GM18873 (cell line): ENCODE data around the gene SF3B6.
A peak's percentile ranks its signal among the peaks of the same experiment; 100 is the strongest.
"Not testable (repeated sequence)": the region's sequence is repeated elsewhere in the genome, so short reads cannot be mapped to it uniquely, and the experiment has no call there.

Source experiments
- ATAC-seq: cut with Tn5 transposase; IDR thresholded peaks from one replicate; pipeline ENCODE4 v1.9.1; 2021; ENCODE audit warnings: mild to moderate bottlenecking, moderate library complexity, moderate number of reproducible peaks; ENCODE audit not compliant: unreplicated experiment, low FRiP score

The SF3B6 gene

DNA sequence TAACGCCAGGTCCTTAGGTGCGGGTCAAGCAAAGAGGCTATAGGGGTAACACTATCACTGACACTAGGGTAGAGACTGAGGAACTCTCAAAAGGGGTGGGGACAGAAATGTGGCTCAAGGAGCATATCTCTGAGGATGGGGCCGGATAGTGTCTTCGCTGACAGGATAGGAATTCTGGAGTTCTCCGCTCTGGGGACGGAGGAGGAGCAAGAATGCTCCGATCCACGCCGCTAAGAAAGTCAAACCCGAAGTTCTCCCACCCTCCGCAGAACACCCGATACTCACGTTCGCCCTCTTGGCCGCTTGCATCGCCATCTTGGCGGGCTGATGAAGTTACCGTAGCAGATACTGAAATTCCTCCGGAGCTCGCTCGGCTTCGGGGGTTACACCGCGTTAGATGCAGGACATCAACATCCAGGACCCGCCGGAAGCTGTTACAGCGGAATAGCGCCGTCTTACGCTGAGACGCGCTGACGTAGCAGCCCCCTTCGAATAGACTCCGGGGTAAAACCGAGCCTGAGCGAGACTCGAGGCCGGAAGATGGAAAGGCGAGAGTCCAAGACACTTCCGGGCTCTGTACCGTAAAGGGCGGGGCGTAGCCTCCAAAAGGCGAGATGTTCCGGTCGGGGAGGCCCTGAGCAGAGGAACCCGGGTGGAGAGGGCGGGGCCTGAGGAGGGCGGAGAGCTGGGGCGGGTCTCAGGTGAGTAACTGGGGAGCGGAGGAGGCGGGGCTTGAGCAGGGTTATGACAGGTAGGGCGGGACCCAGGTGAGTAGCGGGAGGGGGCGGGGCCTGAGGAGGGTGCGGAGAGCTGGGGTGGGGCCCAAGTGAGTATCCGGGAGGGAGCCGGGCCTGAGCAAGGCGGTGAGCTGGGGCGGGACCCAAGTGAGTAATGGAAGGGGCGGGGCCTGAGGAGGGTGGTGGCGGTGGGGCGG, at the start of gene SF3B6:
SF3B6 (minus strand) TSS at position 412 of the 934 bp plus-strand sequence; CDS start at position 315, 97 bp downstream.
- peak; percentile 92 for ATAC-seq

GRCh38 chr2:24123922-24124580, 47.9 kb upstream of the SF3B6 start:
- no peak for ATAC-seq

DNA sequence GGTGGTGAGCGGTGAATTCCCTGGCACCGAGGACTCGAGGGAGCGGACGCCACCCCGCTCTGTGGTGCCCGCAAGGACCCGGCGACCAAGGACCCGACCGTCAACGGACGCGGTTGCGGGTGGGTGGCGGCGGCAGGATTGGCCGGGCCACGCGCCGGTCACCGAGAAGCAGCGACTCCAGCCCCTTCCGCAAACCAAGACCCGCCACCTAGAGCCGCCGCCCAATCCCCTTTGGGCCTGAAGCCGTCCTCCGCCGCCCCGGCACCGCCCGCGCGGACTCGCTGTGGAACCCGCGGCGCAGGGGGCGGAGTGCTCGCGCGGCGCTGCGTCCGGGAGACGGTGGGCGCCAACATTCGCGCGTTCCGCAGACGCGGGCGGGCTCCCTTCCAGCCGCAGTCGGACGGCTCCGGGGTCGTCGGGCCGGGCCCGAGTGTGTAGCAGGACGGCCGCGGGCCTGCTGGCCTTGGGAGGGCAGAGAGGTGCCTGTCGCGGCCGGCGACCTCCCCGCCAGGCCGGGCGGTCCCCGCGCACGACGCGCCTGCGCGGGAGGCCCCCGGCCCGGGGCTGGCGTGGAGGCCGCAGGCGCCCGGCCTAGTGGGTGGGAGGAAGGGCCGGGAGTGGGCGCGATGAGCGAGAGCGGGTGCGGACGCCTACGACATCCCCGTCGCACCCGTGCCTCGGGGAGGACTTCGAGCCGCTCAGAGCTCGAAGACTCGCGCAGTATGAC, 47.2 kb upstream of the SF3B6 start, which contains the start of the genes FAM228B and PFN4:
FAM228B (plus strand) TSS at position 275 of the 727 bp plus-strand sequence. CDS start 893 bp downstream, outside the sequence.
PFN4 (minus strand) TSS at position 140 of the 727 bp plus-strand sequence. CDS start 799 bp downstream, outside the sequence.
- ATAC-seq: peak; percentile 82

DNA sequence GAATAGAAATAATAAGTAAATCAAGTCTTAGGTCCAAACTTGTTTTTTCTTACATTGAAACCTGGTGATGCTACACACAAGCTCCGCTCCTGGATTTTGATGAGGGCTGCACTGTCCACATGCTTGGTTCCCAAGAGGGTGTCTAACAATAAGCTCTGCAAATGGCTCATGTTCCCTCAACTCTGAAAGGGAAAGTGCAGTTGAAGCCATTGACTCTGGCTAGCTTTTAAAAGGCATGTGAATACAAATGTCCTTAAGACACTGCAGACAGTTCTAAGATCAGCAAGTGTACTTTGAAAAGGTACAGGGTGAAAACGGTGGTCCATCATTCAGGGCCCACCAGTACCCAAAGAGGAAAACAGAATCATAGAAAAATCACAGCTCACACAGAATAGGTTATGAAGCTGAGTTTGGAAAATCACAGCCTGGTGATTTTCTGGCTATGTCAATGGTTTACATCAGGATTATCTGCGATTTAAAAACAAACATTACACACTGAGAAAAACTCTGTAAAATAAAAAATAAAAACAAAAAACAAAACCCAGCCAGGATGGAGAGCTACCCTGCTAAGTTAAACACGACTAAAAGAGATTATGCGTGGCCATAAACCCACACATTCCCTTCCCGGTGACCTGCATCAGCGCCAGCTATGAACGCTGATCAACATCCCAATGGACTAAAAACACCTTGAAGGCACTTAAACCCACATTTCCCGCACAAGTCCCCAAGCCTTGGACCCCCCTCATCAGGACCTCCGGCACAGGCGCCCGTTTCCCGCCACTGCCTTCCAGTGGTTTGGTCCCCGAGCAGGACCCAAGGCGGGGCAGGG, 46.5 kb upstream of the SF3B6 start:
- ATAC-seq: peak; percentile 15

DNA sequence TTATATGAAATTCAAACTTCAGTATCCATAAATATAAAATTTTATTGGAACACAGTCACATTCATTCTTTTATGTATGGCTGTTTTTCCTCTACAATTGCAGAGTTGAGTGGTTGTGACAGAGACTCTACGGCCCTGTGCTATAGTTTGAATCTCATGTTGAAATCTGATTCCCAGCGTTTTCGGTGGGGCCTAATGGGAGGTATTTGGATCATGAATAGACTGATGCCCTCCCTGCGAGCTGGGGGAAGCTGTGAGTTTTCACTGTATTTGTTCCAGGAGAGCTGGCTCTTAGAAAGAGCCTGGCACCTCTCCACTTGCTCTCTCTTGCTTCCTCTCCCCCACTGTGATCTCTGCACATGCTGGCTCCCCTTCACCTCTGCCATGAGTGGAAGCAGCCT, 45.3 kb upstream of the SF3B6 start:
- ATAC-seq: no peak

GRCh38 chr2:24121066-24121465, 44.9 kb upstream of the SF3B6 start:
- no peak for ATAC-seq

DNA sequence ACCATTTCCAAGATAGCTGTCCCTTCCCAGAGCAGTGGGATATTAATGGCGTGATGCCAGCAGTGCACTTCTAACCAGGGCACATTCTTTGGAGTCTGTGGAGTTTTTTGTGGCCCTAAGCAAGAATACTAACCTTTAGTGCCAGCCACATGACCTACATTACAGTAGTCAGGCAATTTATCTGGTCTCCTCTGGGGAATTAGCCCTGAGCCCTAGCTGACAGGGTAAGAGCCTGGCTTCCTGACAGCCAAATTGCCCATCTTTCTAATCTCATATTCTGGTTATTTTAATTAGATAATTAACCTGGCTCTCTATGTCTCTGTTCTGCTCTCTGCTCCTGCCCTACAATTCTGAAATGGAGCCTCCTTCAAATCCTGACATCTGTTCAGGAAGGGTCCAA, 41.8 kb upstream of the SF3B6 start:
- ATAC-seq: no peak

DNA sequence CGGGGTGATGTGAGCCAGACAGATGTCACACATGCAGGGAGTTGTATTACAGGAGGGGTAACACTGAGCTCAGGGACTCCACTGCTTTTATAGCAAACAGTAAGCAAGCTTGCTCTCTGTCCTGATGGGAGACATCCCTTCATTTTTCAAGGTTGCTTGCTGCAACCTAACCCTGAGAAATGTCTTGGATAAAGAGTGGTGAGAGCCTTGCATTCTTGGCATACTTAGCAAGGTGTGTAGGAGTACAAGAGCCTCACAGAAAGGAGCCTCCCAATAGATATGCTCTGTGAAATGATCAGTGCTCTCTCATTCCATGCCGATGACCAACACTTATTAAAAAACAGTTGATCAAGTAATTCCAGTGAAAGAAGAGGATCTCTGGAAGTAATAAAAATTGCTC, 38.9 kb upstream of the SF3B6 start:
- no peak for ATAC-seq

- no peak for ATAC-seq
These were observed 35.3 kb upstream of the SF3B6 start for GRCh38 chr2:24111407-24111901.

- ATAC-seq: no peak
These were observed 34.7 kb upstream of the SF3B6 start for GRCh38 chr2:24110660-24111303.

DNA sequence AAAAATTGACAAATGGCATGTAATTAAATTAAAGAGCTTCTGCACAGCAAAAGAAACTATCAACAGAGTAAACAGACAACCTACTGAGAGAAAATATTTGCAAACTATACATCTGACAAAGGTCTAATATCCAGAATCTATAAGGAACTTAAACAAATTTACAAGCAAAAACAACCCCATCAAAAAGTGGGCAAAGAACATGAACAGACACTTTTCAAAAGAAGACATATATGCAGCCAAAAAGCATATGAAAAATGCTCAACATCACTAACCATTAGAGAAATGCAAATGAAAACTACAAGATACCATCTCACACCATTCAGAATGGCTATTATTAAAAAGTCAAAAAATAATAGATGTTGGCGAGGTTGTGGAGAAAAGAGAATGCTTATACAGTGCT, 33.3 kb upstream of the SF3B6 start:
- ATAC-seq: not testable (repeated sequence)

GRCh38 chr2:24107336-24107735, 31.2 kb upstream of the SF3B6 start:
- ATAC-seq: no peak

GRCh38 chr2:24106786-24107185, 30.7 kb upstream of the SF3B6 start:
- no peak for ATAC-seq

DNA sequence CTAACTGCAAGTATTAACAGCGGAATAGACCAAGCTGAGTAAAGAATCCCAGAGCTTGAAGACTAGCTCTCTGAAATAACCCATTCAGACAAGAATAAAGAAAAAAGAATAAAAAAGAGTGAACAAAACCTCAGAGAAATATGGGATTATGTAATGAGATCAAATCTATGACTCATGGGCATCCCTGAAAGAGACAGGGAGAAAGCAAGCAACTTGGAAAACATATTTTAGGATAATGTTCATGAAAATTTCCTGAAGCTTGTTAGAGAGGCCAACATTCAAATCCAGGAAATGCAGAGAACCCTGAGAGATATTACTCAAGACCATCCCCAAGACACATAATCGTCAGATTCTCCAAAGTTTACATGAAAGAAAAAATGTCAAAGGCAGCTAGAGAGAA, 29.7 kb upstream of the SF3B6 start:
- no peak for ATAC-seq

DNA sequence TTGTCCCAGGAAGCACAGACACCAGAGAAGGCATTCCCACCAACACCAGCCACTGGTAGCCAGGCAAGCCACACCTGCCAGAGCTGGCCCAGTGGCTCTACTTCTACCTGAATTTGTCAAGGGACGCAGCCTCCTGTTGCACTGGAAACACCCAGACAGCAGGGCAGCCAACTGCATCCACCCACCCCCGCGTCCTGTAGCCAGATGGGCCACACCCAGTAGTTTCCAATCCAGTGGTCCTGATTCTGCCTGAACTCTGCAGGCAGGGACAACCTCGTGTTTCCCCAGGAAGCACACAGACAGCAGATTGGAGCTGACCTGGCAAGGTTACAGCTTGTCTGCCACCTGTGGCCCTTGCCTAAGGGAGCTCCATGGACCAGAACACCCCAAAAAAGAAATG, 28.8 kb upstream of the SF3B6 start:
- no peak for ATAC-seq

GRCh38 chr2:24104110-24104650, 28.1 kb upstream of the SF3B6 start:
- no peak for ATAC-seq

DNA sequence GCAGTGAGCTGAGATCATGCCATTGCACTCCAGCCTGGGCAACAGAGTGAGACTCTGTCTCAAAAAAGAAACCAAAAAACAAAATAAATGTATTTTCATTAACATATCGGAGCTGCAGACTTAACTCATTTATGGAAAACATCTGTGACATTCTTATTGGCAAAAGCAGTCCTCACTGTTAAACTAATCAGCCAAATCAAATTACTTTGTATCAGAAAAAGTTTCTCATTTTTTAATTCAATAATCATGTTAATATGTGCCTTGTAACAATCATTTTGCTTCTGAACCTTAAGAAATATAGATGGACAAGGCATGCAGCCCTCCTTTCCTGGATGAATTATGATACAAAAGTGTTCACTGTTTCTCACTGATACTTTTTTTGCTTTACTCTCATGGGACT, 26.6 kb upstream of the SF3B6 start:
- no peak for ATAC-seq

- no peak for ATAC-seq
These were observed 25.9 kb upstream of the SF3B6 start for GRCh38 chr2:24101992-24102391.

DNA sequence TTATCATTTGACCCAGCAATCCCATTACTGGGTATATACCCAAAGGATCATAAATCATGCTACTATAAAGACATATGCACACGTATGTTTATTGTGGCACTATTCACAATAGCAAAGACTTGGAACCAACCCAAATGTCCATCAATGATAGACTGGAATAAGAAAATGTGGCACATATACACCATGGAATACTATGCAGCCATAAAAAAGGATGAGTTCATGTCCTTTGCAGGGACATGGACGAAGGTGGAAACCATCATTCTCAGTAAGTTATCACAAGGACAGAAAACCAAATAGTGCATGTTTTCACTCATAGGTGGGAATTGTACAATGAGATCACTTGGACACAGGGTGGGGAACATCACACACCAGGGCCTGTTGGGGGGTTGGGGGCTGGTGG, 24.6 kb upstream of the SF3B6 start:
- ATAC-seq: not testable (repeated sequence)
